Spleen (tissue), 7 donors: ENCODE measurements around the gene EPB41.

Experiments
- CTCF ChIP-seq, 11 experiments: fragments of 200-600 bp in 7 of 11; fragments of 450-650 bp in 4 of 11; sonication (generic) in 4 of 11; IDR thresholded peaks in 8 of 11; conservative IDR thresholded peaks in 3 of 11; 1 replicate in 7 of 11; 2 replicates in 4 of 11; pipeline versions ENCODE4 v1.4.0 to v1.8.0; 2016 to 2021; ENCODE audit warnings: antibody characterized with exemption in 11 of 11, inconsistent platforms in 4 of 11, mild to moderate bottlenecking in 1 of 11
- POLR2A ChIP-seq, 3 donors: fragments of 450-650 bp; IDR thresholded peaks; one replicate each; pipeline ENCODE4 v1.5.1; 2017; ENCODE audit warnings: antibody characterized with exemption in 3 of 3, mild to moderate bottlenecking in 1 of 3
- donor health status: DM: no; HTN: no; CAD: no; lungs with moderate emphysema.
- donor health status: DM: no; HTN: no; CAD: no.
- donor health status: DM: no; HTN: no; CAD: no.

DNA sequence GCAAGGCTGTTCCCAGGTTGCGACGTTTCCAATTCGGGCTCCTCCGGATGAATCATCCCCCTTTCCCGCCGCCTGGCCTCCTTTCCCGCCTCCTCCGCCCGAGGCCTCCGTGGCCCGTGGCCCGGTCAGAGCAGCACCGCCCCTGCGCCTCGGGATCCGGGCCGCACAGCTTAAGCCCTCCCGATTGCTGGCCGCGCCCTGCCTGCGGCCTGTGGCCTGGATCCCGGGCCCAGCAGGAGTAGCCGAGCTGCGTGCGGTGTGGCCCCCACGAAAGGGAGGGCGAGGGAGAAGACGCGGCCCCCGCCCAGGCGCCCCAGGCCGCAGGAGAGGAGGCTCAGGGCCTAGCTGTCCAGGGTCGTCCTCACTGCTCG is 208.3 kb downstream of the EPB41 start:
- no peak for TF ChIP-seq CTCF (IDR thresholded peaks at IDR 0.05 in 8 of 11, conservative IDR thresholded peaks at IDR 0.05 in 3 of 11)
- TF ChIP-seq POLR2A (IDR thresholded peaks at IDR 0.05) = no peak
